ENCODE measurements around the gene BUD23.
"Not testable (repeated sequence)": the region's sequence is repeated elsewhere in the genome, so short reads cannot be mapped to it uniquely, and the experiment has no call there.

BUD23 gene

GRCh38 chr7:73715648-73716317, 32.4 kb downstream of the BUD23 start:
- Histone ChIP-seq H3K27me3 (ENCODE audit: insufficient read depth, low read length) (peaks cover 25% of the 10 kb centered on the region), H3K27ac (ENCODE audit: low read length) (no peak overlapping the region), H3K36me3 (ENCODE audit: insufficient read depth, low read depth, low read length) (no peaks in the 10 kb centered on the region), H3K4me1 (ENCODE audit: insufficient read depth, low read length) (no peaks in the 10 kb centered on the region), H3K4me3 (ENCODE audit: low read length) (no peak overlapping the region), H3K9ac (ENCODE audit: low read depth, low read length) (no peak overlapping the region), H3K9me3 (ENCODE audit: insufficient read depth, low read depth, low read length) (no peaks in the 10 kb centered on the region)

- H3K9me3 ChIP-seq (ENCODE audit: insufficient read depth, low read depth, low read length): no peaks in the 10 kb centered on the region
- no peaks in the 10 kb centered on the region for H3K36me3 ChIP-seq (ENCODE audit: insufficient read depth, low read depth, low read length)
- peaks cover 25% of the 10 kb centered on the region for H3K27me3 ChIP-seq (ENCODE audit: insufficient read depth, low read length)
- no peak overlapping the region for H3K4me3 ChIP-seq (ENCODE audit: low read length)
- no peak overlapping the region for H3K9ac ChIP-seq (ENCODE audit: low read depth, low read length)
- no peak overlapping the region for H3K27ac ChIP-seq (ENCODE audit: low read length)
- no peaks in the 10 kb centered on the region for H3K4me1 ChIP-seq (ENCODE audit: insufficient read depth, low read length)
Observed at GRCh38 chr7:73716318-73716890, 33.0 kb downstream of the BUD23 start.

- Histone ChIP-seq H3K27me3 (ENCODE audit: insufficient read depth, low read length) (peaks cover 25% of the 10 kb centered on the region), H3K4me1 (ENCODE audit: insufficient read depth, low read length) (no peaks in the 10 kb centered on the region), H3K9ac (ENCODE audit: low read depth, low read length) (no peak overlapping the region), H3K9me3 (ENCODE audit: insufficient read depth, low read depth, low read length) (no peaks in the 10 kb centered on the region), H3K36me3 (ENCODE audit: insufficient read depth, low read depth, low read length) (no peaks in the 10 kb centered on the region), H3K27ac (ENCODE audit: low read length) (no peak overlapping the region), H3K4me3 (ENCODE audit: low read length) (no peak overlapping the region)
Observed at GRCh38 chr7:73717025-73717807, 33.8 kb downstream of the BUD23 start.

- Histone ChIP-seq H3K27ac (ENCODE audit: low read length) (no peak overlapping the region), H3K4me1 (ENCODE audit: insufficient read depth, low read length) (no peaks in the 10 kb centered on the region), H3K9ac (ENCODE audit: low read depth, low read length) (no peak overlapping the region), H3K4me3 (ENCODE audit: low read length) (no peak overlapping the region), H3K36me3 (ENCODE audit: insufficient read depth, low read depth, low read length) (no peaks in the 10 kb centered on the region), H3K9me3 (ENCODE audit: insufficient read depth, low read depth, low read length) (no peaks in the 10 kb centered on the region), H3K27me3 (ENCODE audit: insufficient read depth, low read length) (peaks cover 25% of the 10 kb centered on the region)
Observed at GRCh38 chr7:73717991-73718405, 34.6 kb downstream of the BUD23 start.

GRCh38 chr7:73718438-73718881, 35.1 kb downstream of the BUD23 start:
- Histone ChIP-seq H3K9me3 (ENCODE audit: insufficient read depth, low read depth, low read length) (no peaks in the 10 kb centered on the region), H3K4me1 (ENCODE audit: insufficient read depth, low read length) (no peaks in the 10 kb centered on the region), H3K36me3 (ENCODE audit: insufficient read depth, low read depth, low read length) (no peaks in the 10 kb centered on the region), H3K9ac (ENCODE audit: low read depth, low read length) (no peak overlapping the region), H3K27me3 (ENCODE audit: insufficient read depth, low read length) (peaks cover 25% of the 10 kb centered on the region), H3K27ac (ENCODE audit: low read length) (no peak overlapping the region), H3K4me3 (ENCODE audit: low read length) (peak overlapping the region; percentile 82; the same call in 1 of the 2 replicates)

- H3K36me3 ChIP-seq (ENCODE audit: insufficient read depth, low read depth, low read length): no peaks in the 10 kb centered on the region
- no peaks in the 10 kb centered on the region for H3K9me3 ChIP-seq (ENCODE audit: insufficient read depth, low read depth, low read length)
- H3K4me3 ChIP-seq (ENCODE audit: low read length): peak within 1 kb of the TSS; percentile 82
- peaks cover 25% of the 10 kb centered on the region for H3K27me3 ChIP-seq (ENCODE audit: insufficient read depth, low read length)
- H3K27ac ChIP-seq (ENCODE audit: low read length): no peak within 1 kb of the TSS
- H3K9ac ChIP-seq (ENCODE audit: low read depth, low read length): peak within 1 kb of the TSS; percentile 68; the same call in 1 of the 2 replicates
- no peaks in the 10 kb centered on the region for H3K4me1 ChIP-seq (ENCODE audit: insufficient read depth, low read length)
Observed at GRCh38 chr7:73718905-73719805, 35.8 kb downstream of the BUD23 start, which contains the start of gene STX1A. Gene STX1A, minus strand, starts transcription at chr7:73719669. Its CDS starts 38 bp downstream, at chr7:73719631.

- Histone ChIP-seq H3K9ac (ENCODE audit: low read depth, low read length) (no peak overlapping the region), H3K27ac (ENCODE audit: low read length) (no peak overlapping the region), H3K4me3 (ENCODE audit: low read length) (peak overlapping the region; percentile 54; the same call in 1 of the 2 replicates), H3K4me1 (ENCODE audit: insufficient read depth, low read length) (no peaks in the 10 kb centered on the region), H3K36me3 (ENCODE audit: insufficient read depth, low read depth, low read length) (no peaks in the 10 kb centered on the region), H3K9me3 (ENCODE audit: insufficient read depth, low read depth, low read length) (no peaks in the 10 kb centered on the region), H3K27me3 (ENCODE audit: insufficient read depth, low read length) (peaks cover 25% of the 10 kb centered on the region)
Observed at GRCh38 chr7:73719806-73720169, 36.4 kb downstream of the BUD23 start.

GRCh38 chr7:73720443-73720842, 37.0 kb downstream of the BUD23 start:
- H3K4me1 ChIP-seq (ENCODE audit: insufficient read depth, low read length); H3K9me3 ChIP-seq (ENCODE audit: insufficient read depth, low read depth, low read length); H3K4me3 ChIP-seq (ENCODE audit: low read length); H3K9ac ChIP-seq (ENCODE audit: low read depth, low read length); H3K27ac ChIP-seq (ENCODE audit: low read length); H3K36me3 ChIP-seq (ENCODE audit: insufficient read depth, low read depth, low read length): not testable (repeated sequence)
- peaks cover 25% of the 10 kb centered on the region for H3K27me3 ChIP-seq (ENCODE audit: insufficient read depth, low read length)

GRCh38 chr7:73721377-73721817, 38.0 kb downstream of the BUD23 start:
- Histone ChIP-seq H3K4me3 (ENCODE audit: low read length) (no peak overlapping the region), H3K9ac (ENCODE audit: low read depth, low read length) (no peak overlapping the region), H3K27ac (ENCODE audit: low read length) (no peak overlapping the region), H3K36me3 (ENCODE audit: insufficient read depth, low read depth, low read length) (no peaks in the 10 kb centered on the region), H3K9me3 (ENCODE audit: insufficient read depth, low read depth, low read length) (no peaks in the 10 kb centered on the region), H3K4me1 (ENCODE audit: insufficient read depth, low read length) (no peaks in the 10 kb centered on the region), H3K27me3 (ENCODE audit: insufficient read depth, low read length) (peaks cover 25% of the 10 kb centered on the region)

GRCh38 chr7:73722182-73722581, 38.8 kb downstream of the BUD23 start:
- H3K9ac ChIP-seq (ENCODE audit: low read depth, low read length); H3K4me3 ChIP-seq (ENCODE audit: low read length); H3K4me1 ChIP-seq (ENCODE audit: insufficient read depth, low read length); H3K27ac ChIP-seq (ENCODE audit: low read length); H3K36me3 ChIP-seq (ENCODE audit: insufficient read depth, low read depth, low read length); H3K9me3 ChIP-seq (ENCODE audit: insufficient read depth, low read depth, low read length): not testable (repeated sequence)
- H3K27me3 ChIP-seq (ENCODE audit: insufficient read depth, low read length): peaks cover 25% of the 10 kb centered on the region

- no peak overlapping the region for H3K4me3 ChIP-seq (ENCODE audit: low read length)
- peaks cover 23% of the 10 kb centered on the region for H3K27me3 ChIP-seq (ENCODE audit: insufficient read depth, low read length)
- H3K27ac ChIP-seq (ENCODE audit: low read length): no peak overlapping the region
- H3K9me3 ChIP-seq (ENCODE audit: insufficient read depth, low read depth, low read length): no peaks in the 10 kb centered on the region
- H3K4me1 ChIP-seq (ENCODE audit: insufficient read depth, low read length): no peaks in the 10 kb centered on the region
- H3K36me3 ChIP-seq (ENCODE audit: insufficient read depth, low read depth, low read length): no peaks in the 10 kb centered on the region
- no peak overlapping the region for H3K9ac ChIP-seq (ENCODE audit: low read depth, low read length)
Observed at GRCh38 chr7:73722785-73723184, 39.4 kb downstream of the BUD23 start.
